ENCODE measurements around the gene MAB21L4.

- TF ChIP-seq CTCF (IDR thresholded peaks at IDR 0.05) = no peak
- no peak for TF ChIP-seq POLR2A (IDR thresholded peaks at IDR 0.05)
- no peak for TF ChIP-seq EP300 (IDR thresholded peaks at IDR 0.05)
These were observed 15.8 kb upstream of the MAB21L4 start for GRCh38 chr2:240911641-240912265.

Measured in sigmoid colon (tissue), 4 donors.